ENCODE data around the gene PROSER2. TPM values are rescaled to one million over a fixed set of nuclear protein-coding genes. Genes with fewer than 3 reads are reported as not detected.

Gene PROSER2
- total and polyA plus RNA-seq, 10 donors = 1.6 to 15.4 (median 6.1) TPM

DNA sequence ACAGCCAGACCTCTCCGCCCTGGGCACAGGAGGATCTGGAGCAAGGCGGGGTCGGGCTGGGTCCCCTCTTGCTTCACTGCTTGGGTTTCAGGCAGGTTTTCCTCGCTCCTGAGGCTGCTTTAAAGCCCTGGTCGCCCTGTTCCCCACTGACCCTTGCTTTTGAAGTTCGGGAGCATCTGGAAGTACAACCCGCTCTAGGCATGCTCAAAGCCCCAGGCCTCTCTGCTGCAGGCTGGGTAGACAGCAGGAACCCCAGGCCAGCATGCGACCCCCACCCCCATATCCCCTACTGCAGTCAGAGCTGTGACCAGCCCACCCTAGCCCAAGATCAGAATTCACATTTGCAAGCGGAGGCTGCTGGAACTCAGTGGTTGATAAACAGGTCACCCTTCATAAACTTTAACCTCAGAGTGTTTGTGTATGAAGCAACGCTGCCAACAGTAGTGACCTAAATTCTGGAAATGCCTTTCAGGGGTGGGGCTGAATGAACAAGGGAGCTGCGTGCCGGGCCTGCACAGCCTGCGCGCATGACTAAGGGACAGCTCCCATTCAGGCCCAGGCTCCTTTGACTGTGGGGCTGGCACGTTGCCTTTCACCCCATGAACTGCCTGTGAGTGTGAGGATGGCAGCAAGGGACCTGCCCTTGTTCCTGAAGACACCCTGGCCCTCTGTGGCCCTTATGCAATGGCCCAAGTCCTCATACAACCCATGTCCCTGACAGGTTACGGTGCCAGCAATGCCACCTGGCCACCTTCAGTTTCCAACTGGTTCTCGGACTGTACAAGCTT is 52.5 kb downstream of the PROSER2 start:
- no peak overlapping the region for H3K4me3 ChIP-seq
- H3K4me1 ChIP-seq = peaks cover 3 to 55% (median 18%) of the 10 kb centered on the region in 6 donors
- 73 to 86% (median 79%) methylated on average over 13 to 17 of the region's 17 CpGs for WGBS, 5 donors
- peak overlapping the region in 6 of 8 donors; percentile 8 to 49 (median 42) for H3K27ac ChIP-seq
- H3K27me3 ChIP-seq (replicated peaks in 1 of 7) = no peaks in the 10 kb centered on the region
- H3K36me3 ChIP-seq = no peaks in the 10 kb centered on the region
- peak; percentile 70 for DNase-seq
- H3K9me3 ChIP-seq = no peaks in the 10 kb centered on the region
- peak; percentile 16 to 60 (median 38) for TF ChIP-seq POLR2AphosphoS5 (IDR thresholded peaks at IDR 0.05)
- TF ChIP-seq POLR2A (IDR thresholded peaks at IDR 0.05) = no peak
- intact Hi-C loops (cut with DNase I; ENCODE audit: low total_unique reads) = no loop called here

DNA sequence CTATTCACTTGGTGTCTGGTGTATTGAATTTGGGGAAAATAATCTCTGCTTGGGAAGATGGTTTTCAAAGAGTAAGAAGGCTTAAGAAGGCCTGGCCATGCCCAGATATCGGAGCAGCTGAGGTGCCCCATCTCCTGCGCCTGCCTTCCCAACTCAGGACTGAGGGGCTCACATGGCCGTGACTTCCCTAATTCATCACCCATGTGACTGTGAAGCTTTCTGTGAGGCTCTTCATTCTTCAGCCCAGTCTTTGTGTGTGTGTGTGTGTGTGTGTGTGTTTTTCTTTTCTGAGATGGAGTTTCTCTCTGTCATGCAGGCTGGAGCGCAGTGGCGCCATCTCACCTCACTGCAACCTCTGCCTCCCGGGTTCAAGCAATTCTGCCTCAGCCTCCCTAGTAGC is 53.2 kb downstream of the PROSER2 start:
- Histone ChIP-seq H3K36me3 (no peaks in the 10 kb centered on the region), H3K4me1 (peaks cover 3 to 50% (median 17%) of the 10 kb centered on the region in 6 donors), H3K27me3 (replicated peaks in 1 of 7) (no peaks in the 10 kb centered on the region), H3K27ac (peak overlapping the region in 1 of 8 donors; percentile 49), H3K4me3 (no peak overlapping the region), H3K9me3 (no peaks in the 10 kb centered on the region)
- intact Hi-C loops (cut with DNase I; ENCODE audit: low total_unique reads) = no loop called here
- peak; percentile 23 for DNase-seq
- TF ChIP-seq, protein P1, sequence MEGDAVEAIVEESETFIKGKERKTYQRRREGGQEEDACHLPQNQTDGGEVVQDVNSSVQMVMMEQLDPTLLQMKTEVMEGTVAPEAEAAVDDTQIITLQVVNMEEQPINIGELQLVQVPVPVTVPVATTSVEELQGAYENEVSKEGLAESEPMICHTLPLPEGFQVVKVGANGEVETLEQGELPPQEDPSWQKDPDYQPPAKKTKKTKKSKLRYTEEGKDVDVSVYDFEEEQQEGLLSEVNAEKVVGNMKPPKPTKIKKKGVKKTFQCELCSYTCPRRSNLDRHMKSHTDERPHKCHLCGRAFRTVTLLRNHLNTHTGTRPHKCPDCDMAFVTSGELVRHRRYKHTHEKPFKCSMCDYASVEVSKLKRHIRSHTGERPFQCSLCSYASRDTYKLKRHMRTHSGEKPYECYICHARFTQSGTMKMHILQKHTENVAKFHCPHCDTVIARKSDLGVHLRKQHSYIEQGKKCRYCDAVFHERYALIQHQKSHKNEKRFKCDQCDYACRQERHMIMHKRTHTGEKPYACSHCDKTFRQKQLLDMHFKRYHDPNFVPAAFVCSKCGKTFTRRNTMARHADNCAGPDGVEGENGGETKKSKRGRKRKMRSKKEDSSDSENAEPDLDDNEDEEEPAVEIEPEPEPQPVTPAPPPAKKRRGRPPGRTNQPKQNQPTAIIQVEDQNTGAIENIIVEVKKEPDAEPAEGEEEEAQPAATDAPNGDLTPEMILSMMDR (IDR thresholded peaks at IDR 0.05 in 8 of 11, conservative IDR thresholded peaks at IDR 0.05 in 3 of 11) = no peak
- TF ChIP-seq POLR2AphosphoS5 (IDR thresholded peaks at IDR 0.05) = no peak
- TF ChIP-seq POLR2A (IDR thresholded peaks at IDR 0.05) = no peak
- 81 to 95% (median 89%) methylated on average over 5 to 6 of the region's 6 CpGs for WGBS, 5 donors

DNA sequence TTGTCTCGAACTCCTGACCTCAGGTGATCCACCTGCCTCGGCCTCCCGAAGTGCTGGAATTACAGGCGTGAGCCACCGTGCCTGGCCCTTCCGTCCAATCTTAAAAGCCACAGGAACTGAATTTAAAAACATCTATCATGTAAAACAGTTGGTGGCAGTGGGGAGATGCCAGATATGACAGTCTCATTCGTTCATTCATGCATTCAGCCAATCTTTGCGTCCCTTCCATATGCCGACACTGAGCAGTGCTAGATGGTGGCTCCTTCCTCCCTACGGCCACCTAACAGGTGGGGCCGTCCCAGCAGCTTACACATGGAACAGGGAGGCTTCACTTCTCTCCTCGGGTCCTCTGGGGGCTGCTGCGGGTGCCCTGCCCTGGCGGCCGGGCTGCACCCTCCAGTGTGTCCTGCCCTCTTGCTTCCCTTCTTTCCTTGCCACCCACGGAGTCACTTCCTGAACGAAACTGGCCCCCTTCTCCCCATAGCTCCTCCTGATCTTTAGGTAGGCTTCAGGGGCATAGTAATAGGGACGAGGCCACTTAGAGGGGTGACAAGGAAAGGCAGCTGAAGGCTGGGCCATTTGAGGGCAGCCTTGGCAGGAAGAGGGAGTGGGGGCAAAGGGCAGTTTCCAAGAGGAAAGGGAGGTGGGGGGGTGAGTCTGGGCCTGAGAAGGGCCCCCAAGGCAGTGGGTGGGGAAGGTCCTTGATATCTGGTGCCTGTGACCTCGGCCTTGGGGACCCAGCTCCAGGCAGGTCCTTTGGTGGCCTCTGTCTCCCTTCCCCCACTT is 53.8 kb downstream of the PROSER2 start:
- no peak overlapping the region for H3K27ac ChIP-seq
- no peak overlapping the region for H3K4me3 ChIP-seq
- 83 to 86% (median 85%) methylated on average over 19 of the region's 19 CpGs for WGBS, 5 donors
- DNase-seq = peak; percentile 51
- TF ChIP-seq POLR2A (IDR thresholded peaks at IDR 0.05) = no peak
- TF ChIP-seq, protein P1 (IDR thresholded peaks at IDR 0.05 in 8 of 11, conservative IDR thresholded peaks at IDR 0.05 in 3 of 11) = no peak
- TF ChIP-seq POLR2AphosphoS5 (IDR thresholded peaks at IDR 0.05) = no peak
- intact Hi-C loops (cut with DNase I; ENCODE audit: low total_unique reads) = no loop called here
- H3K27me3 ChIP-seq (replicated peaks in 1 of 7) = no peaks in the 10 kb centered on the region
- peaks cover 3 to 43% (median 13%) of the 10 kb centered on the region in 6 donors for H3K4me1 ChIP-seq
- no peaks in the 10 kb centered on the region for H3K9me3 ChIP-seq
- no peaks in the 10 kb centered on the region for H3K36me3 ChIP-seq

DNA sequence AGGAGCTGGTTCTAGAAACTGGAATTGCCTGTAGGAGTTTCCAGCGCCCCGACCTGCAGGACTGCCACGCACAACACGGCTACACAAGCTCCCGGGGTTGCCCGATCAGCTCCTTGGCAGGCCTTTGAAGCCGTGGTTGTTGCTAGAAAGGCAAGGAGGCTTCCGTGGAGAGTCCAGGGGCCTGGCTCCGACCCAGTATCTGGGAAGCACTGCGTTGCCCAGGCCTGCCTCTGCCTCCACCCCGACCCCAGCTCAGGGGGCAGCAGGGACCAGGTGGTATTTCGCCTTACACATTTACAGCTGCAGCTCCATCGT is 54.4 kb downstream of the PROSER2 start:
- 76 to 80% (median 80%) methylated on average over 9 to 13 of the region's 13 CpGs for WGBS, 5 donors
- no peaks in the 10 kb centered on the region for H3K36me3 ChIP-seq
- H3K27me3 ChIP-seq (replicated peaks in 1 of 7) = no peaks in the 10 kb centered on the region
- intact Hi-C loops (cut with DNase I; ENCODE audit: low total_unique reads) = no loop called here
- no peak overlapping the region for H3K4me3 ChIP-seq
- H3K27ac ChIP-seq = no peak overlapping the region
- no peaks in the 10 kb centered on the region for H3K9me3 ChIP-seq
- TF ChIP-seq POLR2A (IDR thresholded peaks at IDR 0.05) = no peak
- no peak for TF ChIP-seq POLR2AphosphoS5 (IDR thresholded peaks at IDR 0.05)
- TF ChIP-seq, protein P1 (IDR thresholded peaks at IDR 0.05 in 8 of 11, conservative IDR thresholded peaks at IDR 0.05 in 3 of 11) = no peak
- peak; percentile 64 for DNase-seq
- peaks cover 3 to 41% (median 13%) of the 10 kb centered on the region in 6 donors for H3K4me1 ChIP-seq

All from spleen (tissue), 11 donors.